SK-N-SH (cell line): Measurements from ENCODE around the gene SNX32. TPM values are rescaled to one million over a fixed set of nuclear protein-coding genes. Genes with fewer than 3 reads are reported as not detected.

ENCODE experiments used
- CTCF ChIA-PET: fragments of 300-600, 350-600 bp; formaldehyde crosslinking; extraction: SDS; loops from one replicate; lab custom pipeline; 2021; lab: Yijun Ruan, JAX
- POLR2A ChIA-PET: fragments of 350-600 bp; sonication (Branson Sonifier 250); formaldehyde crosslinking; extraction: SDS; loops from one replicate; lab custom pipeline; 2020; ENCODE audit warnings: antibody characterized with exemption, inconsistent platforms; lab: Yijun Ruan, JAX
- DNase-seq: peaks from one replicate; pipeline ENCODE4 v3.0.0; 2012
- H2AFZ ChIP-seq: fragments of 200-600 bp; sonication (generic); 2 replicates; pipeline ENCODE4 v1.8.1; 2016; ENCODE audit warnings: antibody characterized with exemption, mild to moderate bottlenecking, low read depth
- H3F3A ChIP-seq: fragments of 200-600 bp; sonication (generic); replicated peaks from 2 replicates; pipeline ENCODE3; 2016; ENCODE audit warnings: antibody characterized with exemption, mild to moderate bottlenecking; ENCODE audit not compliant: insufficient read depth
- H3K27ac ChIP-seq, 2 experiments: fragments of 200-500 bp in 1 of 2; fragments of 200-600 bp in 1 of 2; sonication (Bioruptor generic) in 1 of 2; sonication (generic), shearing (Covaris generic) in 1 of 2; 2 replicates each; pipeline versions ENCODE4 v1.5.1 to v1.6.1; 2014 to 2016; ENCODE audit warnings: low read depth in 2 of 2, inconsistent platforms in 1 of 2, low read length in 1 of 2, mild to moderate bottlenecking in 1 of 2, mixed read lengths in 1 of 2
- H3K27me3 ChIP-seq: fragments of 200-600 bp; sonication (generic), shearing (Covaris generic); 2 replicates; pipeline ENCODE4 v1.6.1; 2016; ENCODE audit warnings: mixed run types; ENCODE audit not compliant: insufficient read depth
- H3K36me3 ChIP-seq, 2 experiments: fragments of 200-500 bp in 1 of 2; fragments of 200-600 bp in 1 of 2; sonication (Bioruptor generic) in 1 of 2; sonication (generic) in 1 of 2; replicated peaks in 1 of 2; 2 replicates each; pipeline versions ENCODE3 to v1.5.1; 2014 to 2016; ENCODE audit warnings: low read length in 1 of 2, mild to moderate bottlenecking in 1 of 2; ENCODE audit not compliant: insufficient read depth in 2 of 2, control insufficient read depth in 1 of 2
- H3K4me1 ChIP-seq, 2 experiments: fragments of 200-500 bp in 1 of 2; fragments of 200-600 bp in 1 of 2; sonication (Bioruptor generic) in 1 of 2; sonication (generic), shearing (Covaris generic) in 1 of 2; 2 replicates each; pipeline versions ENCODE4 v1.5.1 to v1.6.1; 2014 to 2016; ENCODE audit warnings: low read depth in 1 of 2, low read length in 1 of 2, mixed run types in 1 of 2; ENCODE audit not compliant: insufficient read depth in 2 of 2, control insufficient read depth in 1 of 2
- H3K4me2 ChIP-seq: fragments of 200-600 bp; sonication (generic), shearing (Covaris generic); 2 replicates; pipeline ENCODE4 v1.6.1; 2017; ENCODE audit warnings: mixed run types
- H3K4me3 ChIP-seq, 2 experiments: fragments of 200-500 bp in 1 of 2; fragments of 200-600 bp in 1 of 2; sonication (Bioruptor generic) in 1 of 2; sonication (generic), shearing (Covaris generic) in 1 of 2; 2 replicates each; pipeline versions ENCODE4 v1.5.1 to v1.8.1; 2014 to 2016; ENCODE audit warnings: low read depth in 2 of 2, inconsistent platforms in 1 of 2, low read length in 1 of 2, mild to moderate bottlenecking in 1 of 2, mixed read lengths in 1 of 2, moderate library complexity in 1 of 2
- H3K79me2 ChIP-seq: fragments of 200-600 bp; sonication (generic); 2 replicates; pipeline ENCODE4 v1.8.1; 2017; ENCODE audit warnings: mild to moderate bottlenecking; ENCODE audit not compliant: insufficient read depth
- H3K9ac ChIP-seq: fragments of 200-600 bp; sonication (generic); 2 replicates; pipeline ENCODE4 v1.6.1; 2017; ENCODE audit warnings: mixed run types
- H3K9me2 ChIP-seq: fragments of 200-600 bp; sonication (generic); 2 replicates; pipeline ENCODE4 v1.6.1; 2017; ENCODE audit warnings: mixed run types
- H3K9me3 ChIP-seq: fragments of 200-600 bp; sonication (generic); 2 replicates; pipeline ENCODE4 v1.6.1; 2017; ENCODE audit warnings: mixed run types, mild to moderate bottlenecking, moderate library complexity
- H4K20me1 ChIP-seq: fragments of 200-600 bp; sonication (generic); 2 replicates; pipeline ENCODE4 v1.6.1; 2017; ENCODE audit warnings: mild to moderate bottlenecking, mixed run types; ENCODE audit not compliant: insufficient read depth
- ELF1 ChIP-seq: IDR thresholded peaks from 2 replicates; pipeline ENCODE4 v1.4.0; 2012
- EP300 ChIP-seq, 2 experiments: IDR thresholded peaks; 2 replicates each; pipeline versions ENCODE4 v1.4.0 to v1.6.1; 2012; ENCODE audit warnings: borderline replicate concordance in 1 of 2, low read depth in 1 of 2, low read length in 1 of 2
- FOSL2 ChIP-seq: IDR thresholded peaks from 2 replicates; pipeline ENCODE4 v1.4.0; 2012; ENCODE audit warnings: low read depth, mild to moderate bottlenecking, moderate library complexity, borderline replicate concordance
- FOXM1 ChIP-seq: IDR thresholded peaks from 2 replicates; pipeline ENCODE4 v1.4.0; 2012; ENCODE audit warnings: low read depth, mild to moderate bottlenecking
- GABPA ChIP-seq: IDR thresholded peaks from 2 replicates; pipeline ENCODE4 v1.4.0; 2012; ENCODE audit warnings: low read depth, mild to moderate bottlenecking
- JUND ChIP-seq: IDR thresholded peaks from 2 replicates; pipeline ENCODE4 v1.4.0; 2012
- NFIC ChIP-seq: IDR thresholded peaks from 2 replicates; pipeline ENCODE4 v1.4.0; 2012; ENCODE audit warnings: borderline replicate concordance
- RXRA ChIP-seq: IDR thresholded peaks from 2 replicates; pipeline ENCODE4 v1.4.0; 2012; ENCODE audit warnings: low read depth, mild to moderate bottlenecking, borderline replicate concordance
- TAF1 ChIP-seq: IDR thresholded peaks from 2 replicates; pipeline ENCODE4 v1.6.1; 2012; ENCODE audit warnings: low read depth, mild to moderate bottlenecking, low read length, moderate library complexity, borderline replicate concordance
- TCF12 ChIP-seq: IDR thresholded peaks from 2 replicates; pipeline ENCODE4 v1.4.0; 2012
- TEAD4 ChIP-seq: IDR thresholded peaks from 2 replicates; pipeline ENCODE4 v1.4.0; 2012; ENCODE audit warnings: mild to moderate bottlenecking, borderline replicate concordance; ENCODE audit not compliant: insufficient read depth
- YY1 ChIP-seq: IDR thresholded peaks from 2 replicates; pipeline ENCODE4 v1.4.0; 2012; ENCODE audit warnings: low read depth, mild to moderate bottlenecking
- WGBS: methylation state at CpG from one replicate; pipeline ENCODE4 v1.1.6; 2017; ENCODE audit warnings: low lambda C conversion rate; 5-methylcytosine and 5-hydroxymethylcytosine counted together
- polyA plus RNA-seq, 3 experiments: library from polyadenylated mRNA; depleted of rRNA; stranded (reverse); fragments of >200 nt; gene quantifications; 2 replicates each; pipeline ENCODE4 v1.2.3, GENCODE V29; 2012
- TF ChIP-seq, protein P1 (sequence below): IDR thresholded peaks from 2 replicates; pipeline ENCODE4 v1.4.0; 2012; ENCODE audit warnings: low read depth, borderline replicate concordance
- TF ChIP-seq, protein P2 (sequence below): IDR thresholded peaks from 2 replicates; pipeline ENCODE4; 2012
- TF ChIP-seq, protein P3 (sequence below): IDR thresholded peaks from 2 replicates; pipeline ENCODE4 v1.6.1; 2012; ENCODE audit warnings: mild to moderate bottlenecking, low read depth, low read length, moderate library complexity
- TF ChIP-seq, protein P4 (sequence below): fragments of 200-600 bp; sonication (generic); IDR thresholded peaks from 2 replicates; pipeline ENCODE4 v1.6.1; 2017; ENCODE audit warnings: antibody characterized with exemption, mild to moderate bottlenecking, moderate library complexity
- TF ChIP-seq, protein P5 (sequence below): fragments of 150-350 bp; IDR thresholded peaks from 2 replicates; pipeline ENCODE4 v1.6.1; 2017; ENCODE audit warnings: antibody characterized with exemption, low read length, low read depth, borderline replicate concordance
- TF ChIP-seq, protein P6 (sequence below): IDR thresholded peaks from 2 replicates; pipeline ENCODE4 v1.4.0; 2012; ENCODE audit warnings: low read depth
- TF ChIP-seq, protein P7 (sequence below): fragments of 150-350 bp; IDR thresholded peaks from 2 replicates; pipeline ENCODE4 v1.6.1; 2016; ENCODE audit warnings: mild to moderate bottlenecking, low read depth, low read length

Gene SNX32
- polyA plus RNA-seq, 1 of the 3 experiments (the other 2 are of a cell fraction): 1.0 TPM

DNA sequence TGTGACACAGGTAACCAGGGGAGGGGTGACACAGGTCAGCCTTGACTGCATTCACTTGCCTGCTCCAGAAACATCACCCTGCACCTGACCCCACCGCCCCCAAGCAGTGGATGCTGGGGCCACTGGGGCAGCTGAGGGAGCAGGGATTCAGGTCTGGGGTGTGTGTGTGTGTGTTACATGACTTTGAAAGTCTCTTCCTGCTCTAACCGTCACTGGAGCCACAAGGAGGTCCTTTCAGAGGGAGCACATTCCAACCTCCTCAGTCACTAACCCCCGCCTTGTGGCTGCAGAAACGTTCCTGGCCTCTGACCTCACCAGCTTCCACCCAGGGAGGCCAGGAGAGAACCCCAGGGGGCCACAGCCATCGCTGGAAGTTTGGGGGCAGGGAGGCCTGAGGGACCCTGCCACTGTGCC, 69.3 kb downstream of the SNX32 start:
- POLR2A ChIA-PET: no interaction called here
- Histone ChIP-seq H3K4me3 (peak overlapping the region in 1 of 2 experiments; percentile 44; a peak in 1 of 4 replicates), H3K4me1 (peaks cover 0 to 30% of the 10 kb centered on the region in 2 experiments; a peak in 3 of 4 replicates)

More for the DNA sequence above, 69.3 kb downstream of the SNX32 start:
- H2AFZ ChIP-seq: no peak overlapping the region
- 12% methylated on average over 4 of the region's 5 CpGs for WGBS
- H3K36me3 ChIP-seq: peaks cover 0 to 7% of the 10 kb centered on the region in 2 experiments
- H3K9me3 ChIP-seq: no peaks in the 10 kb centered on the region
- H3K9me2 ChIP-seq: no peaks in the 10 kb centered on the region
- CTCF ChIA-PET: interaction anchor here (1.1 to 4.1 kb wide), 3 partner anchors 14 to 85 kb away, joined by 3 to 35 read pairs (median 4); partner anchors contain the start of genes CCDC85B and FIBP
- TF ChIP-seq, protein P1, sequence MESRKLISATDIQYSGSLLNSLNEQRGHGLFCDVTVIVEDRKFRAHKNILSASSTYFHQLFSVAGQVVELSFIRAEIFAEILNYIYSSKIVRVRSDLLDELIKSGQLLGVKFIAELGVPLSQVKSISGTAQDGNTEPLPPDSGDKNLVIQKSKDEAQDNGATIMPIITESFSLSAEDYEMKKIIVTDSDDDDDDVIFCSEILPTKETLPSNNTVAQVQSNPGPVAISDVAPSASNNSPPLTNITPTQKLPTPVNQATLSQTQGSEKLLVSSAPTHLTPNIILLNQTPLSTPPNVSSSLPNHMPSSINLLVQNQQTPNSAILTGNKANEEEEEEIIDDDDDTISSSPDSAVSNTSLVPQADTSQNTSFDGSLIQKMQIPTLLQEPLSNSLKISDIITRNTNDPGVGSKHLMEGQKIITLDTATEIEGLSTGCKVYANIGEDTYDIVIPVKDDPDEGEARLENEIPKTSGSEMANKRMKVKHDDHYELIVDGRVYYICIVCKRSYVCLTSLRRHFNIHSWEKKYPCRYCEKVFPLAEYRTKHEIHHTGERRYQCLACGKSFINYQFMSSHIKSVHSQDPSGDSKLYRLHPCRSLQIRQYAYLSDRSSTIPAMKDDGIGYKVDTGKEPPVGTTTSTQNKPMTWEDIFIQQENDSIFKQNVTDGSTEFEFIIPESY: peak; percentile 71; the same call in 1 of the 2 replicates
- no peak for TF ChIP-seq GABPA
- peak in 1 of 2 experiments; percentile 98; a peak in 2 of 4 replicates for TF ChIP-seq EP300 (IDR thresholded peaks at IDR 0.05; ENCODE audit: borderline replicate concordance in 1 of 2, low read depth in 1 of 2, low read length in 1 of 2)
- TF ChIP-seq TCF12: peak; percentile 88
- TF ChIP-seq JUND: peak; percentile 93
- TF ChIP-seq FOXM1: peak; percentile 96
- TF ChIP-seq RXRA: peak; percentile 92
- 0 out of 2 replicates have a peak, but pooled peaks have one; percentile 37 for TF ChIP-seq YY1
- TF ChIP-seq TAF1: peak; percentile 42; the same call in 1 of the 2 replicates
- peak; percentile 95 for TF ChIP-seq FOSL2
- TF ChIP-seq, protein P2, sequence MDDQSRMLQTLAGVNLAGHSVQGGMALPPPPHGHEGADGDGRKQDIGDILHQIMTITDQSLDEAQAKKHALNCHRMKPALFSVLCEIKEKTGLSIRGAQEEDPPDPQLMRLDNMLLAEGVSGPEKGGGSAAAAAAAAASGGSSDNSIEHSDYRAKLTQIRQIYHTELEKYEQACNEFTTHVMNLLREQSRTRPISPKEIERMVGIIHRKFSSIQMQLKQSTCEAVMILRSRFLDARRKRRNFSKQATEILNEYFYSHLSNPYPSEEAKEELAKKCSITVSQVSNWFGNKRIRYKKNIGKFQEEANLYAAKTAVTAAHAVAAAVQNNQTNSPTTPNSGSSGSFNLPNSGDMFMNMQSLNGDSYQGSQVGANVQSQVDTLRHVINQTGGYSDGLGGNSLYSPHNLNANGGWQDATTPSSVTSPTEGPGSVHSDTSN: peak; percentile 64
- TF ChIP-seq, protein P3, sequence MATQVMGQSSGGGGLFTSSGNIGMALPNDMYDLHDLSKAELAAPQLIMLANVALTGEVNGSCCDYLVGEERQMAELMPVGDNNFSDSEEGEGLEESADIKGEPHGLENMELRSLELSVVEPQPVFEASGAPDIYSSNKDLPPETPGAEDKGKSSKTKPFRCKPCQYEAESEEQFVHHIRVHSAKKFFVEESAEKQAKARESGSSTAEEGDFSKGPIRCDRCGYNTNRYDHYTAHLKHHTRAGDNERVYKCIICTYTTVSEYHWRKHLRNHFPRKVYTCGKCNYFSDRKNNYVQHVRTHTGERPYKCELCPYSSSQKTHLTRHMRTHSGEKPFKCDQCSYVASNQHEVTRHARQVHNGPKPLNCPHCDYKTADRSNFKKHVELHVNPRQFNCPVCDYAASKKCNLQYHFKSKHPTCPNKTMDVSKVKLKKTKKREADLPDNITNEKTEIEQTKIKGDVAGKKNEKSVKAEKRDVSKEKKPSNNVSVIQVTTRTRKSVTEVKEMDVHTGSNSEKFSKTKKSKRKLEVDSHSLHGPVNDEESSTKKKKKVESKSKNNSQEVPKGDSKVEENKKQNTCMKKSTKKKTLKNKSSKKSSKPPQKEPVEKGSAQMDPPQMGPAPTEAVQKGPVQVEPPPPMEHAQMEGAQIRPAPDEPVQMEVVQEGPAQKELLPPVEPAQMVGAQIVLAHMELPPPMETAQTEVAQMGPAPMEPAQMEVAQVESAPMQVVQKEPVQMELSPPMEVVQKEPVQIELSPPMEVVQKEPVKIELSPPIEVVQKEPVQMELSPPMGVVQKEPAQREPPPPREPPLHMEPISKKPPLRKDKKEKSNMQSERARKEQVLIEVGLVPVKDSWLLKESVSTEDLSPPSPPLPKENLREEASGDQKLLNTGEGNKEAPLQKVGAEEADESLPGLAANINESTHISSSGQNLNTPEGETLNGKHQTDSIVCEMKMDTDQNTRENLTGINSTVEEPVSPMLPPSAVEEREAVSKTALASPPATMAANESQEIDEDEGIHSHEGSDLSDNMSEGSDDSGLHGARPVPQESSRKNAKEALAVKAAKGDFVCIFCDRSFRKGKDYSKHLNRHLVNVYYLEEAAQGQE: peak; percentile 51; the same call in 1 of the 2 replicates
- TF ChIP-seq, protein P4, sequence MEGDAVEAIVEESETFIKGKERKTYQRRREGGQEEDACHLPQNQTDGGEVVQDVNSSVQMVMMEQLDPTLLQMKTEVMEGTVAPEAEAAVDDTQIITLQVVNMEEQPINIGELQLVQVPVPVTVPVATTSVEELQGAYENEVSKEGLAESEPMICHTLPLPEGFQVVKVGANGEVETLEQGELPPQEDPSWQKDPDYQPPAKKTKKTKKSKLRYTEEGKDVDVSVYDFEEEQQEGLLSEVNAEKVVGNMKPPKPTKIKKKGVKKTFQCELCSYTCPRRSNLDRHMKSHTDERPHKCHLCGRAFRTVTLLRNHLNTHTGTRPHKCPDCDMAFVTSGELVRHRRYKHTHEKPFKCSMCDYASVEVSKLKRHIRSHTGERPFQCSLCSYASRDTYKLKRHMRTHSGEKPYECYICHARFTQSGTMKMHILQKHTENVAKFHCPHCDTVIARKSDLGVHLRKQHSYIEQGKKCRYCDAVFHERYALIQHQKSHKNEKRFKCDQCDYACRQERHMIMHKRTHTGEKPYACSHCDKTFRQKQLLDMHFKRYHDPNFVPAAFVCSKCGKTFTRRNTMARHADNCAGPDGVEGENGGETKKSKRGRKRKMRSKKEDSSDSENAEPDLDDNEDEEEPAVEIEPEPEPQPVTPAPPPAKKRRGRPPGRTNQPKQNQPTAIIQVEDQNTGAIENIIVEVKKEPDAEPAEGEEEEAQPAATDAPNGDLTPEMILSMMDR: no peak
- TF ChIP-seq, protein P5, sequence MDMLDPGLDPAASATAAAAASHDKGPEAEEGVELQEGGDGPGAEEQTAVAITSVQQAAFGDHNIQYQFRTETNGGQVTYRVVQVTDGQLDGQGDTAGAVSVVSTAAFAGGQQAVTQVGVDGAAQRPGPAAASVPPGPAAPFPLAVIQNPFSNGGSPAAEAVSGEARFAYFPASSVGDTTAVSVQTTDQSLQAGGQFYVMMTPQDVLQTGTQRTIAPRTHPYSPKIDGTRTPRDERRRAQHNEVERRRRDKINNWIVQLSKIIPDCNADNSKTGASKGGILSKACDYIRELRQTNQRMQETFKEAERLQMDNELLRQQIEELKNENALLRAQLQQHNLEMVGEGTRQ: no peak
- TF ChIP-seq, protein P6, sequence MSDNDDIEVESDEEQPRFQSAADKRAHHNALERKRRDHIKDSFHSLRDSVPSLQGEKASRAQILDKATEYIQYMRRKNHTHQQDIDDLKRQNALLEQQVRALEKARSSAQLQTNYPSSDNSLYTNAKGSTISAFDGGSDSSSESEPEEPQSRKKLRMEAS: peak; percentile 69
- peak; percentile 88 for TF ChIP-seq TEAD4
- TF ChIP-seq NFIC: peak; percentile 83
- TF ChIP-seq, protein P7, sequence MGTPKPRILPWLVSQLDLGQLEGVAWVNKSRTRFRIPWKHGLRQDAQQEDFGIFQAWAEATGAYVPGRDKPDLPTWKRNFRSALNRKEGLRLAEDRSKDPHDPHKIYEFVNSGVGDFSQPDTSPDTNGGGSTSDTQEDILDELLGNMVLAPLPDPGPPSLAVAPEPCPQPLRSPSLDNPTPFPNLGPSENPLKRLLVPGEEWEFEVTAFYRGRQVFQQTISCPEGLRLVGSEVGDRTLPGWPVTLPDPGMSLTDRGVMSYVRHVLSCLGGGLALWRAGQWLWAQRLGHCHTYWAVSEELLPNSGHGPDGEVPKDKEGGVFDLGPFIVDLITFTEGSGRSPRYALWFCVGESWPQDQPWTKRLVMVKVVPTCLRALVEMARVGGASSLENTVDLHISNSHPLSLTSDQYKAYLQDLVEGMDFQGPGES: no peak
- TF ChIP-seq ELF1: peak; percentile 43; the same call in 1 of the 2 replicates
- H3K9ac ChIP-seq: peak overlapping the region; percentile 70
- no peak for DNase-seq
- H3K79me2 ChIP-seq: peaks cover 59% of the 10 kb centered on the region
- H4K20me1 ChIP-seq: peaks cover 10% of the 10 kb centered on the region
- peak overlapping the region in 1 of 2 experiments; percentile 95; a peak in 2 of 4 replicates for H3K27ac ChIP-seq
- H3K4me2 ChIP-seq: peak overlapping the region; percentile 75
- peaks cover 46% of the 10 kb centered on the region for H3F3A ChIP-seq
- no peaks in the 10 kb centered on the region for H3K27me3 ChIP-seq
